OCI-LY7 (cell line): ENCODE data around the gene ACCSL. TPM values are rescaled to one million over a fixed set of nuclear protein-coding genes. Genes with fewer than 3 reads are reported as not detected.

Experiments used
- BruUV-seq: library from RNA; stranded (reverse); fragments of 400-500 nt; replicated peaks from 2 replicates; lab custom pipeline; 2021; lab: Mats Ljungman, UMichigan
- CTCF ChIA-PET: fragments of 300-600 bp; sonication (Branson Sonifier 250); formaldehyde crosslinking; loops from one replicate; lab custom pipeline; 2022; ENCODE audit warnings: antibody characterized with exemption; ENCODE audit not compliant: unreplicated experiment; lab: Charles Lee
- POLR2A ChIA-PET: fragments of 300-600 bp; sonication (Branson Sonifier 250); formaldehyde crosslinking; loops from one replicate; lab custom pipeline; 2022; ENCODE audit warnings: antibody characterized with exemption; lab: Charles Lee
- DNase-seq: peaks from one replicate; pipeline ENCODE4 v3.0.0-alpha.2; 2015; ENCODE audit warnings: low spot score
- H2AFZ ChIP-seq: fragments of 200-600 bp; sonication (generic), shearing (Covaris generic); 2 replicates; pipeline ENCODE4 v1.6.1; 2014; ENCODE audit warnings: mild to moderate bottlenecking, antibody characterized with exemption, low read length, moderate library complexity
- H3K27ac ChIP-seq: fragments of 200-600 bp; sonication (generic); 2 replicates; pipeline ENCODE4 v1.5.1; 2014; ENCODE audit warnings: mixed run types, low read depth, mild to moderate bottlenecking, moderate library complexity, low read length, inconsistent platforms; ENCODE audit not compliant: poor library complexity, severe bottlenecking
- H3K36me3 ChIP-seq: fragments of 200-600 bp; sonication (generic); 2 replicates; pipeline ENCODE4 v1.6.1; 2014; ENCODE audit warnings: mild to moderate bottlenecking, antibody characterized with exemption, low read length, moderate library complexity, mixed read lengths; ENCODE audit not compliant: insufficient read depth
- H3K4me1 ChIP-seq: fragments of 200-600 bp; sonication (generic); 2 replicates; pipeline ENCODE4 v1.5.1; 2014; ENCODE audit warnings: mild to moderate bottlenecking, low read length; ENCODE audit not compliant: insufficient read depth, poor library complexity, severe bottlenecking
- H3K4me2 ChIP-seq: fragments of 200-600 bp; sonication (generic); 2 replicates; pipeline ENCODE4 v1.6.1; 2014; ENCODE audit warnings: mild to moderate bottlenecking, low read length
- H3K4me3 ChIP-seq: fragments of 200-600 bp; sonication (generic); 2 replicates; pipeline ENCODE4 v1.5.1; 2014; ENCODE audit warnings: mild to moderate bottlenecking, low read depth, low read length; ENCODE audit not compliant: poor library complexity, severe bottlenecking
- H3K79me2 ChIP-seq: fragments of 200-600 bp; sonication (generic); 2 replicates; pipeline ENCODE4 v1.6.1; 2016; ENCODE audit warnings: low read depth, mild to moderate bottlenecking, low read length, moderate library complexity, mixed read lengths; ENCODE audit not compliant: insufficient read depth
- H3K9me2 ChIP-seq: fragments of 200-600 bp; sonication (generic); 2 replicates; pipeline ENCODE4 v1.6.1; 2016; ENCODE audit warnings: mild to moderate bottlenecking, low read length, mixed read lengths; ENCODE audit not compliant: insufficient read depth
- H3K9me3 ChIP-seq: fragments of 200-600 bp; sonication (generic); 2 replicates; pipeline ENCODE4 v1.6.1; 2014; ENCODE audit warnings: mild to moderate bottlenecking, mixed run types, low read length, mixed read lengths
- H4K20me1 ChIP-seq: fragments of 200-600 bp; sonication (generic); 2 replicates; pipeline ENCODE4 v1.6.1; 2014; ENCODE audit warnings: mild to moderate bottlenecking, antibody characterized with exemption, low read length, moderate library complexity, mixed read lengths; ENCODE audit not compliant: insufficient read depth
- EZH2phosphoT487 ChIP-seq: fragments of 200-600 bp; sonication (generic); IDR thresholded peaks from 2 replicates; pipeline ENCODE4 v1.6.1; 2018; ENCODE audit warnings: low read depth, borderline replicate concordance, mild to moderate bottlenecking, mixed run types, antibody characterized with exemption, low read length, moderate library complexity, mixed read lengths
- intact Hi-C: fragments of 100-400 bp; cut with micrococcal nuclease; formaldehyde crosslinking; loops from one replicate; pipeline ENCODE4 v1.10.0; 2022; ENCODE audit not compliant: unreplicated experiment
- total RNA-seq, 2 experiments: library from RNA; depleted of rRNA in 1 of 2; stranded (reverse); fragments of >200 nt in 1 of 2; shearing (Covaris generic) in 1 of 2; gene quantifications; 2 replicates each; pipeline ENCODE4 v1.2.3, GENCODE V29; 2014 to 2022
- TF ChIP-seq, protein P1 (sequence below): fragments of 200-600 bp; sonication (generic); conservative IDR thresholded peaks from 2 replicates; pipeline ENCODE4 v1.5.1; 2014; ENCODE audit warnings: mild to moderate bottlenecking, antibody characterized with exemption, low read length, moderate library complexity, mixed read lengths

ACCSL gene
- total RNA-seq, 2 experiments from 2014 or later: not detected

DNA sequence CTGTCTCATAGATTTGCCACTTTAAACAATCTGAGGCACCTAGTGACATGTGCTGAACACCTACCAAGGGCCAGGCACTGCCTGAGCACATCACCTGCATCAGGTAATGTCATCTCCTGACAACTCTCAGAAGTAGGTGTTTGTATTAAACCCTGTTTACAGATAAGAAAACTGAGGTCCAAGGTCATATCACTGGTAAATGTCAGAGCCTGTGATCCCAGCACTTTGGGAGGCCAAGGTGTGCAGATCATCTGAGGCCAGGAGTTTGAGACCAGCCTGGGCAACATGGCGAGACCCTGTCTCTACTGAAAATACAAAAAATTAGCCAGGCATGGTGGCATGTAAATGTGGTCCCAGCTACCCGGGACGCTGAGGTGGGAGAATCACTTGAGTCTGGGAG lies 39.1 kb upstream of the ACCSL start:
- DNase-seq: no peak
- Histone ChIP-seq H3K9me2 (no peaks in the 10 kb centered on the region), H3K4me3 (no peak overlapping the region), H3K36me3 (no peaks in the 10 kb centered on the region), H3K79me2 (no peaks in the 10 kb centered on the region), H2AFZ (no peak overlapping the region), H3K4me2 (no peak overlapping the region), H4K20me1 (no peaks in the 10 kb centered on the region), H3K4me1 (peaks cover 4% of the 10 kb centered on the region), H3K9me3 (no peaks in the 10 kb centered on the region), H3K27ac (no peak overlapping the region)
- POLR2A ChIA-PET: no interaction called here
- no TSS peak for BruUV-seq
- TF ChIP-seq, protein P1, sequence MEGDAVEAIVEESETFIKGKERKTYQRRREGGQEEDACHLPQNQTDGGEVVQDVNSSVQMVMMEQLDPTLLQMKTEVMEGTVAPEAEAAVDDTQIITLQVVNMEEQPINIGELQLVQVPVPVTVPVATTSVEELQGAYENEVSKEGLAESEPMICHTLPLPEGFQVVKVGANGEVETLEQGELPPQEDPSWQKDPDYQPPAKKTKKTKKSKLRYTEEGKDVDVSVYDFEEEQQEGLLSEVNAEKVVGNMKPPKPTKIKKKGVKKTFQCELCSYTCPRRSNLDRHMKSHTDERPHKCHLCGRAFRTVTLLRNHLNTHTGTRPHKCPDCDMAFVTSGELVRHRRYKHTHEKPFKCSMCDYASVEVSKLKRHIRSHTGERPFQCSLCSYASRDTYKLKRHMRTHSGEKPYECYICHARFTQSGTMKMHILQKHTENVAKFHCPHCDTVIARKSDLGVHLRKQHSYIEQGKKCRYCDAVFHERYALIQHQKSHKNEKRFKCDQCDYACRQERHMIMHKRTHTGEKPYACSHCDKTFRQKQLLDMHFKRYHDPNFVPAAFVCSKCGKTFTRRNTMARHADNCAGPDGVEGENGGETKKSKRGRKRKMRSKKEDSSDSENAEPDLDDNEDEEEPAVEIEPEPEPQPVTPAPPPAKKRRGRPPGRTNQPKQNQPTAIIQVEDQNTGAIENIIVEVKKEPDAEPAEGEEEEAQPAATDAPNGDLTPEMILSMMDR: no peak
- TF ChIP-seq EZH2phosphoT487: no peak
- CTCF ChIA-PET: no interaction called here
- intact Hi-C loops: no loop called here

DNA sequence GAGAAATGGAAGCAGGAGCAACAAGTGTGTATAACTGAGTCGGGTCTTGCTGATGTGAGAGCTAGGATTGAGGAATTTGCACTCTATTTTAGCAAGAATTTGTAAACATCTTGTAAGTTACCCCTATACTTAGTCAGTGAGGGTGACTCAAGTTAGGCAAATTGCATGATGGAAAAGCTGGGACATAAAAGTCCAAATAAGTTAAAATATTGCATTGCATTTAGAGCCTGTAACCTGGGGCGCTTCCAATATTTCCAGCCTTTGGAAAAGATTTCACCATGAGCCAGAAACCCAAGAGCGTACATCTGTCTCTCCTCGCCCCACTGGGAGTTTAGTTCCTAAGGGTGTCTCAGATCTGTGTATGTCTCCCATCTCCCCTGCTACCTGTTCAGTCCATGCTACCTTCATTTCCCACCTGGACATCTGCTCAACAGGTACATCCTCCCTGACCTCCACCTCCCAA lies 37.0 kb upstream of the ACCSL start:
- BruUV-seq: no TSS peak
- no peaks in the 10 kb centered on the region for H3K79me2 ChIP-seq
- H3K9me3 ChIP-seq: no peaks in the 10 kb centered on the region
- H4K20me1 ChIP-seq: no peaks in the 10 kb centered on the region
- TF ChIP-seq EZH2phosphoT487: no peak
- TF ChIP-seq, protein P1: no peak
- no peak overlapping the region for H3K4me2 ChIP-seq
- H3K4me3 ChIP-seq: no peak overlapping the region
- ChIA-PET CTCF (no interaction called here), POLR2A (no interaction called here)
- H3K9me2 ChIP-seq: no peaks in the 10 kb centered on the region
- DNase-seq: no peak
- H3K27ac ChIP-seq: no peak overlapping the region
- H3K36me3 ChIP-seq: no peaks in the 10 kb centered on the region
- H2AFZ ChIP-seq: no peak overlapping the region
- no peaks in the 10 kb centered on the region for H3K4me1 ChIP-seq
- intact Hi-C loops: no loop called here

DNA sequence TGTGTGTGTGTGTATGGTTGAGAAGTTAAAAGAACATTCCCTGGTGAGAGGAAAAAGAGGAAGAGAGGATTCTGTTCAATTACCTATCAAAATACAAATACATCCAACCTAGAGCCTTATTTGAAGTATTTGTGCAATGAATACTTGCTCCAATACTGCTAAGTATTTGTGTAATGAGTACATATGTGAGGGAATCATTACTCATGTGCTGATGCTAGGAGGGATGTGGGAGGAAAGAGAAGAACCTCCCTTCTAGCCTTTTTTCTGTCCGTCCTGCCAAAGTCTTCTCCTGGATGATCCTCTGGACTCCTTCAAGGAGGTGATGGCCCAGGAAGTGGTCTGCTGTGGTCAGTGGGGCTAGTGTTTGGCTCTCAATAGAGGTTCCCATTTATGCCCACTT lies 36.0 kb upstream of the ACCSL start:
- TF ChIP-seq EZH2phosphoT487: no peak
- TF ChIP-seq, protein P1: no peak
- Histone ChIP-seq H3K27ac (no peak overlapping the region), H3K4me1 (no peaks in the 10 kb centered on the region), H3K9me2 (no peaks in the 10 kb centered on the region), H3K79me2 (no peaks in the 10 kb centered on the region), H3K4me2 (no peak overlapping the region), H3K9me3 (no peaks in the 10 kb centered on the region), H2AFZ (no peak overlapping the region), H3K36me3 (no peaks in the 10 kb centered on the region), H3K4me3 (no peak overlapping the region), H4K20me1 (no peaks in the 10 kb centered on the region)
- BruUV-seq: no TSS peak
- ChIA-PET CTCF (no interaction called here), POLR2A (no interaction called here)
- DNase-seq: no peak
- intact Hi-C loops: no loop called here
